Activated CD4-positive, alpha-beta T cell treated with anti-CD3 and anti-CD28 coated beads, Interleukin-2, Interleukin-4, amounts not matched to agents 100 ng/mL and 50 ng/mL, durations not matched to agents 16 hours and 8 hours (primary cell): ENCODE data around the gene TMEM95.

Experiments
- DNase-seq: peaks from one replicate; pipeline ENCODE4 v3.0.0-alpha.2; 2020; ENCODE audit warnings: low spot score

The TMEM95 gene

GRCh38 chr17:7379134-7379533 lies 24.2 kb downstream of the TMEM95 start:
- DNase-seq, result no peak

DNA sequence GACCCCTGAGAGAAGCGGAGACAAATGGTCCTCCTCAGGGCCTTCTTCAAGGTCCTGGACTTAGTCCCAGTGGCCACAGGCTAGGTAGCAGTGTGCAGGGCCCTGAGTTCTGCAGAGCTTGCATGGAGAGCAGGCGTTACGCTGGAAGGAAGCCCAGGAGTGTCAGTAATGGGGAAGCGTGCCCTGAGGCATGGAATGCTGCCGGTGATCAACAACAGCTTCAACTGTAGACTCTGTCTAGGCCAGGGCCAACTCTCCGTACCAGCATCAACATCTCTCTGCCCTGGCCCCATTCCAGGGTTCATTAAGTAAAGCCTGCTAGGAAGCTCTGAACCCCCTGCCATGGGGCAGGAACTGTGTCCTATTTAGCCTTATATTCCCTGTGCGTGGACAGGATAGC lies 25.4 kb downstream of the TMEM95 start:
- no peak for DNase-seq

DNA sequence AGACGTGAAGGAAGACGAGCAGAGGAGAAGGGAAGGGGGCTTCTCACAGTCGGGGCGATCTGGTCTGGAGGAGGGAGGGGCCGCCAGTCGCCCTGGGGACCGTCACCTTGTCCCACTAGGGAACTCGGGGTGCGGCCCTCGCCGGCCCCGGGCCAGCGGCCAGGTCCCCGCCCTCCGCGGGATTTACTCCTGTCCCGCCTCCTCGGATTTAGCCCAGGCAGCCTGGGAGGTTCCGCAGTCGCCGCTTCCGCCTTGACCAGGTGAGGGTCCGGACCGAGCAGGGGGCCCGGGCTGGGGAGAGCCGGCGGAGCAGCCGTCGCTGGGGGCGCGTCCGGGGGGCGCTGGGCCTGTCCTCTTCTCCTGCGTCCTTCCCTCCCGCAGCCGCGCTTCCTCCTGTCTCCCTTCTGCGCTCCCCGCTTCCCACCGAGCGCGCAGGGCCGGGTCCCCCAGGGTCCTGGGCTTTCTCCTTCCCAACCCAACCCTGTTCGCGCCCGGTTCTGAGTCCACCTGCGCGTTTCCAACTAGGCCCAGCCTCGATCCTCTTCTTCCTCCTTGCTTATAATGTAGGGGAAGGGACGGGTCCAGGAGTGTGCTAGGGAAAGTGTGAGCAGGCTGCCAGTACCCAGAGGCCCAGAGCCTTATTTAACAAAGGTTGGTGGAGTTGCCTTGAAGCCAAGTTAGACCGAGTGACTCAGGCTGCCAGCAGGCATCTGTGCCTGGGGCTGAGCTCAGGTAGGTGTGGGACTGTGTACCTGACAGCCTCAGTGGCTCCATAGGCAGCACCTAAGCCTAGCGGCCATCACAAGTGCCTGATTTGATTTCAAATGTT lies 26.1 kb downstream of the TMEM95 start, which contains the start of gene TNK1:
Gene TNK1 (plus strand): TSS at position 235 of the 829 bp plus-strand sequence. CDS start 1,838 bp downstream, outside the sequence.
- DNase-seq, result no peak

- DNase-seq, result no peak
Observed at GRCh38 chr17:7382901-7383300, 27.9 kb downstream of the TMEM95 start.

- no peak for DNase-seq
Observed at GRCh38 chr17:7383371-7383741, 28.4 kb downstream of the TMEM95 start.

DNA sequence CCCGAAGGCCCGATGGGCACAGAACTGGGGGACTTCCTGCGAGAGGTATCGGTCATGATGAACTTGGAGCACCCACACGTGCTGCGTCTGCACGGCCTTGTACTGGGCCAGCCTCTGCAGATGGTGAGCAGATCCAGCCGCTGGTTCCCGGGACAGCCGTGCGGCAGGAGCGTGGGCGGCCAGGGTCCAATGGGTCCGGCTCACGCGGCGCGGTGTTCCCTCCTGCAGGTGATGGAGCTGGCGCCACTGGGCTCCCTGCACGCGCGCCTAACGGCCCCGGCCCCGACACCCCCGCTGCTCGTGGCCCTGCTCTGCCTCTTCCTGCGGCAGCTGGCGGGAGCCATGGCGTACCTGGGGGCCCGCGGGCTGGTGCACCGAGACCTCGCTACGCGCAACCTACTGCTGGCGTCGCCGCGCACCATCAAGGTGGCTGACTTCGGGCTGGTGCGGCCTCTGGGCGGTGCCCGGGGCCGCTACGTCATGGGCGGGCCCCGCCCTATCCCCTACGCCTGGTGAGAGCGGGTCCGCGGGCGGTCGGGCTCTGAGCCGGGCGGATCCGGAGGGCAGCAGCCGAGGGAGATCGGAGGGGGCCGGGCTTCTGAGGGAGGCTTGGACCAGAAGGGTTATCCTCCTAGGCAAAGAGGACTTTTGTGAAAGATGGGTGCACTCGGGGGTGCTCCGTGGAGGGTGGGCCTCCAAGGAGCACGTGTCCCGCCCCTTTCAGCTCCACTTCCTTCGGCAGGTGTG lies 29.0 kb downstream of the TMEM95 start:
- peak; percentile 71 for DNase-seq

DNA sequence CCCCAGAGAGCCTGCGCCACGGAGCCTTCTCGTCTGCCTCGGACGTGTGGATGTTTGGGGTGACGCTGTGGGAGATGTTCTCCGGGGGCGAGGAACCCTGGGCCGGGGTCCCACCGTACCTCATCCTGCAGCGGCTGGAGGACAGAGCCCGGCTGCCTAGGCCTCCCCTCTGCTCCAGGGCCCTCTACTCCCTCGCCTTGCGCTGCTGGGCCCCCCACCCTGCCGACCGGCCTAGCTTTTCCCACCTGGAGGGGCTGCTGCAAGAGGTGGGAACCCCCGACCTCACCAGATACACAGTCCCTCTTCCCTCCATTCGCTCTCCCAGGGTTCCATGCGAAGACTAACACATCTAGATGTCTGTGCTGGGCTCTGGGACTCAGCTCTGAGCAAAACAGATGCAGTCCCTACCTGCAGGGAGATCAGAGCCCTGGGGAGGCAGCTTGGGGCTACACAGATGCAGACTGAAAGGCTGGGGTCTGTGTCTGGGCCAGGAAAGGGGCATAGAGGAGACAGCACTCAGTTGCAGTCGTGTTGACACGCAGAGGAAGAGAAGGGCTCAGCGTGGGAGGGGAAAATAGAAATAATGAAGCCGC lies 29.6 kb downstream of the TMEM95 start:
- DNase-seq, result no peak

GRCh38 chr17:7388856-7389255 lies 33.9 kb downstream of the TMEM95 start:
- no peak for DNase-seq

DNA sequence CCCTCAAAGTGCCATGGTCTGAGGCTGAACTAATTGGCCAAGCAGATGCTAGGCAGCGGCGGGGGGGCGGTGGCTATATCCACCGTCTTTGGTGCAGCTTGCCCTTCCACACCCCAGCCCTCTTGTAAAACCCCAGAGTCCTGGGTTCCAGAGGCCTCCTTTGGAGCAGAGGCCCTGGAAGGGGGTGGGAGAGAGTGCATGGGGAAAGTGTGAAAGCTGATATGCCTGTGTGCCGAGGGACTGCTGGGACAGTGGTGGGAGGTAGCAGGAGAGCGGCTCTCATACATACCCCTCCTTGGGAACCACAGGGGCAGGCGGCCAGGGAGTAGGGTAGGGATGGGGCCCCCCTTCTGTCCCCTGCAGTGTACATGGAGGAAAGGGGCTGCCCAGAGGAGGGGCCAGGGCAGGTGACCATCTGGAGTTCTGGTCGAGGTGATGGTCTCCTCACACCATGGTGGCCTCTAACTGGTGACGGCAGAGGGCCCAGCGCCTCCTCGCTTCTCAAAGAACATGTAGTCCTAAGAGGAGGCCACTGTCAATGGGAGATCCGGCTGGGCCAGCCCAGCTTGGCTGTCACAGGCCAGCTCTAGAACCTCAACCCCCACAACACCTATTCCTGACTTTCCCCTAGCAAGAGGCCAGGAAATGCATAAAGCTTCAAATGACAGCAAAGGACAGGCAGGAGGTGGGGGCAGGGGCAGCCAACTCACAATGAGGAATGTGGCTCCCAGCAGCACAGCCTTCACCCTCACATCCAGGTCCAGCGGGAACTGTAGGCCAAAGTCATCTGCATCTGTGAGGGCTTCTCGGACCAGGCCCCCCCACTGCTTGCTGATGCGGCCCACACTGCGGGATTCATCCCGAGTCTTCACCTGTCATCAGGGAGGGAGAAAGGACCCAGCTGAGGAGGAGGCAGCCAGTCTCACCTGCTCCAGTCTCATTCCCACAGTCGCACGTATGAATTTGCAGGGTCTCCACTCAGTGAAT lies 35.3 kb downstream of the TMEM95 start:
- DNase-seq, result no peak

GRCh38 chr17:7391307-7391706 lies 36.4 kb downstream of the TMEM95 start:
- DNase-seq, result no peak

DNA sequence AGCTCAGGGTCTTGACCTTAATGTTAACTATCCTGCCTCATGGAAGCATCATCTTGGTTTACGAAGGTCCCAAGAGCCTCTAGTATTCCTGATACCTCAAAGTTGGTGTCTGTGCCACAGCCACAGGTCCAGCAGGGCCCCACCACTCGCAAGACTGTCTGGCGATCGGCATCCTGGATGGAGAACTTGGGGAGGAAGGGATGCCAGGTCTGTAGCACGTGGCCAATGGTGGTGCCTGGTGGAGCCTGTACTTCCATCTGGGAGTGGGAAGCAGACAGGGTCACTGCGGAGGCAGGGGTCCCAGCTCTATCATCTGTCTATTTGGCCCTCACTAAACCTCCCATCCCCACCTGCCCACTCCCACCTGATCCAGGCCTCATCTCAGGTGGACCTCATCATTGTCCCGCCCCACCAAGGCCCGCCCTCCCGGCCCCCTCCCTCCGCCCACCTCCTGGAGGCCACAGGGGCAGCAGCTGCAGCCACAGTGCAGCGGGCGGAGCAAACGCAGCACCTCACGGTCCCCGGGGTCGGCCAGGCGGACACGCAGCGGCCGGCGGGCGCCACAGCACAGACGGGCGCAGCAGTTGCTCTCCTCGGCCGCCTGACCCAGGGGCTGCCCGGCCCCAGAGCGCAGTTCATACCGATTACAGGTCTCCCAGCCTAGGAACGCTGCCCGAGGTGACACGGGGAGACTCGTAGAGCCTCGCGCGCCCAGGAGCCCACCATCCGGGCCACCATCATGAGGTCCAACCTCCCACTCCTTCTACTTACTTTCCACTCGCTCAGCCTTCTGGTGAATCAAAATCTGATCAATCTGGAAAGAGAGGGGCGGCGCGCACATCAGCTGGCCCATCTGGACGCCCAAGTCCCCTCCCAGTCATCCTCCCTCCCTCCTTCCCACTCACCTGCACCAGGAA lies 38.0 kb downstream of the TMEM95 start:
- DNase-seq, result no peak

GRCh38 chr17:7393613-7394451 lies 38.9 kb downstream of the TMEM95 start:
- DNase-seq, result peak; percentile 41

- DNase-seq, result peak; percentile 83
Observed at GRCh38 chr17:7394452-7395191, 39.7 kb downstream of the TMEM95 start, which contains the start of gene PLSCR3. Gene PLSCR3 (minus strand): TSS chr17:7394525. CDS start chr17:7394110, 415 bp downstream.

GRCh38 chr17:7396147-7396546 lies 41.2 kb downstream of the TMEM95 start:
- DNase-seq, result no peak

DNA sequence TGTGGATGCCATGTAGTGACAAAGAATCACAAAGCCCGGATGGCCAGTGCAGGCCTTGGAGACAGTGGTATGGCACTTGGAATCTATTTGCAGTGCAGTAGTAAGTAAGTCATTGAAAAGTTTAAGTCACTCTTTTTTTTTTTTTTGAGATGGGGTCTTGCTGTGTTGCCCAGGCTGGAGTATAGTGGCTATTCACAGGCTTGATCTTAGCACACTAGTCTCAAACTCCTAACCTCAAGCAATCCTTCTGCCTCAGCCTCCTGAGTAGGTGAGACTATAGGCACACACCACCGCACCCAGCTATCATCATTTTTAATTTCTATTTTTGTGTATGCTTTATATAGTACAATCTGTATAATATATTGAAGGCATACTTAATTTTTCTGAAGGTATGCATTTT lies 43.7 kb downstream of the TMEM95 start:
- DNase-seq, result no peak

- DNase-seq, result no peak
Observed at GRCh38 chr17:7403043-7403726, 48.2 kb downstream of the TMEM95 start.

DNA sequence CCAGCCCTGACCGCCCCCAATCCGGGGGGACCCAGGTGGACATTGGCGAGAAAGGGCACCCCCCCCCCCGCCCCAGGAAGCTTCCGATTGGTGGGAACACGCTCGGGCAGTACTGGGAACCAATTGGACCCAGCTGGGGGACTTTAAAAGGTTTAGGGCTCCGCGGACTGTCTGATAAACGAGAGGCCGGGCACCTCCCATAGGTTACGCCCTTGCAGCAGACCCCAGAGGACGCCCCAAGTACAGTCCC lies 48.7 kb downstream of the TMEM95 start:
- no peak for DNase-seq

- peak; percentile 98 for DNase-seq
Observed at GRCh38 chr17:7403977-7404736, 49.2 kb downstream of the TMEM95 start, which contains the start of gene TMEM256. Gene TMEM256 (minus strand): TSS chr17:7404097. CDS start chr17:7404084, 13 bp downstream.
